G401 (cell line): ENCODE measurements around the gene C1orf56. TPM values are rescaled to one million over a fixed set of nuclear protein-coding genes. Genes with fewer than 3 reads are reported as not detected.

ENCODE experiments used
- DNase-seq: peaks from one replicate; pipeline ENCODE4 v3.0.0-alpha.2; 2015; ENCODE audit warnings: low spot score
- in situ Hi-C: cut with HindIII; loops from 2 replicates; pipeline ENCODE4 v1.10.0; 2016; ENCODE audit warnings: low sequenced_read_pairs, mixed read lengths
- total RNA-seq: library from RNA; depleted of rRNA; stranded (reverse); fragments of >200 nt; shearing (Covaris generic); gene quantifications from 2 replicates; pipeline ENCODE4 v1.2.3, GENCODE V29; 2014

The C1orf56 gene
- total RNA-seq, 1 experiment from 2014 or later = 0.07 TPM

GRCh38 chr1:151012684-151013471 lies 34.7 kb upstream of the C1orf56 start:
- DNase-seq = no peak
- in situ Hi-C loops = no loop called here

GRCh38 chr1:151013518-151013917 lies 34.0 kb upstream of the C1orf56 start:
- in situ Hi-C loops = no loop called here
- no peak for DNase-seq

- in situ Hi-C loops = no loop called here
- peak; percentile 86 for DNase-seq
Observed at GRCh38 chr1:151024540-151025146, 22.9 kb upstream of the C1orf56 start.

GRCh38 chr1:151026460-151026859 lies 21.1 kb upstream of the C1orf56 start:
- in situ Hi-C loops = no loop called here
- no peak for DNase-seq

GRCh38 chr1:151032164-151032563 lies 15.4 kb upstream of the C1orf56 start:
- DNase-seq = no peak
- in situ Hi-C loops = no loop called here

GRCh38 chr1:151035167-151035566 lies 12.4 kb upstream of the C1orf56 start:
- DNase-seq = no peak
- in situ Hi-C loops = no loop called here

- no peak for DNase-seq
- in situ Hi-C loops = no loop called here
Observed at GRCh38 chr1:151036356-151036755, 11.2 kb upstream of the C1orf56 start, which contains the start of gene BNIPL. Gene BNIPL, plus strand, starts transcription at chr1:151036586. Its CDS starts 140 bp downstream, at chr1:151036726.

GRCh38 chr1:151037032-151037431 lies 10.5 kb upstream of the C1orf56 start:
- DNase-seq = no peak
- in situ Hi-C loops = no loop called here

GRCh38 chr1:151039521-151039920 lies 8.0 kb upstream of the C1orf56 start:
- in situ Hi-C loops = no loop called here
- no peak for DNase-seq

GRCh38 chr1:151043163-151043562 lies 4.4 kb upstream of the C1orf56 start:
- no peak for DNase-seq
- in situ Hi-C loops = no loop called here

GRCh38 chr1:151047925-151048644 lies 534 bp downstream of the C1orf56 start:
- in situ Hi-C loops = no loop called here
- DNase-seq = peak; percentile 87

- no peak for DNase-seq
- in situ Hi-C loops = no loop called here
Observed at GRCh38 chr1:151048645-151049032, 1.1 kb downstream of the C1orf56 start.

- no peak for DNase-seq
- in situ Hi-C loops = no loop called here
Observed at GRCh38 chr1:151049458-151049857, 1.9 kb downstream of the C1orf56 start.

- in situ Hi-C loops = no loop called here
- DNase-seq = no peak
Observed at GRCh38 chr1:151050051-151050688, 2.6 kb downstream of the C1orf56 start.

GRCh38 chr1:151051356-151052009 lies 3.9 kb downstream of the C1orf56 start:
- no peak for DNase-seq
- in situ Hi-C loops = no loop called here

- in situ Hi-C loops = no loop called here
- DNase-seq = no peak
Observed at GRCh38 chr1:151054971-151055547, 7.5 kb downstream of the C1orf56 start.

GRCh38 chr1:151055581-151055980 lies 8.0 kb downstream of the C1orf56 start:
- DNase-seq = no peak
- in situ Hi-C loops = no loop called here

- DNase-seq = no peak
- in situ Hi-C loops = no loop called here
Observed at GRCh38 chr1:151056149-151056548, 8.6 kb downstream of the C1orf56 start.

GRCh38 chr1:151058692-151059091 lies 11.1 kb downstream of the C1orf56 start:
- in situ Hi-C loops = no loop called here
- no peak for DNase-seq
